Esophagus muscularis mucosa (tissue), 4 donors: ENCODE data around the gene MFF. TPM values are rescaled to one million over a fixed set of nuclear protein-coding genes. Genes with fewer than 3 reads are reported as not detected.
A peak's percentile ranks its signal among the peaks of the same experiment; 100 is the strongest.

ENCODE experiments used
- DNase-seq: peaks from one replicate; pipeline ENCODE4 v3.0.0-alpha.2; 2017; ENCODE audit errors: extremely low spot score
- H3K27ac ChIP-seq, 4 donors: fragments of 200-600 bp; sonication (generic); replicated peaks in 1 of 4; 1 replicate in 3 of 4; 2 replicates in 1 of 4; pipeline ENCODE4 v1.5.1; 2016 to 2019; ENCODE audit warnings: mild to moderate bottlenecking in 1 of 4
- H3K27me3 ChIP-seq, 4 donors: fragments of 200-600 bp; sonication (generic); one replicate each; pipeline versions ENCODE4 v1.5.1 to v1.6.0; 2016 to 2019
- H3K36me3 ChIP-seq, 4 donors: fragments of 200-600 bp; sonication (generic); one replicate each; pipeline ENCODE4 v1.5.1; 2016 to 2019
- H3K4me1 ChIP-seq, 4 donors: fragments of 200-600 bp; sonication (generic); one replicate each; pipeline ENCODE4 v1.5.1; 2016 to 2019
- H3K4me3 ChIP-seq, 4 donors: fragments of 200-600 bp; sonication (generic); 1 replicate in 2 of 4; 2 replicates in 2 of 4; pipeline ENCODE4 v1.5.1; 2016 to 2019; ENCODE audit warnings: mild to moderate bottlenecking in 4 of 4, moderate library complexity in 1 of 4
- H3K9me3 ChIP-seq, 4 donors: fragments of 200-600 bp; sonication (generic); 1 replicate in 3 of 4; 2 replicates in 1 of 4; pipeline ENCODE4 v1.5.1; 2016 to 2019
- EP300 ChIP-seq: sonication (generic); formaldehyde crosslinking; IDR thresholded peaks from one replicate; pipeline ENCODE4 v1.6.1; 2017; ENCODE audit warnings: antibody characterized with exemption
- POLR2A ChIP-seq: fragments of 450-650 bp; IDR thresholded peaks from one replicate; pipeline ENCODE4 v1.6.1; 2017; ENCODE audit warnings: antibody characterized with exemption, moderate library complexity, mild to moderate bottlenecking, low read depth
- POLR2AphosphoS5 ChIP-seq, 2 donors: sonication (generic); formaldehyde crosslinking; IDR thresholded peaks; one replicate each; pipeline ENCODE4 v1.6.1; 2017; ENCODE audit warnings: antibody characterized with exemption in 2 of 2
- WGBS: methylation state at CpG from one replicate; pipeline ENCODE4 v1.1.5; 2018; 5-methylcytosine and 5-hydroxymethylcytosine counted together
- intact Hi-C: fragments of 100-400 bp; cut with DNase I; formaldehyde crosslinking; loops from one replicate; pipeline ENCODE4 v1.15.1; 2023
- total RNA-seq, 4 donors: library from RNA; depleted of rRNA; stranded (reverse); fragments of >200 nt; gene quantifications; one replicate each; pipeline versions ENCODE4 v1.1.0 to v1.2.1, GENCODE V29; 2016
- TF ChIP-seq, protein P1 (sequence below), 3 experiments: fragments of 200-600 bp in 2 of 3; fragments of 450-650 bp in 1 of 3; sonication (generic) in 2 of 3; IDR thresholded peaks; one replicate each; pipeline ENCODE4 v1.5.1; 2017 to 2019; ENCODE audit warnings: antibody characterized with exemption in 3 of 3, mild to moderate bottlenecking in 2 of 3, moderate library complexity in 1 of 3

The MFF gene
- total RNA-seq, 4 donors from 2014 or later: 117 to 135 (median 125) TPM

DNA sequence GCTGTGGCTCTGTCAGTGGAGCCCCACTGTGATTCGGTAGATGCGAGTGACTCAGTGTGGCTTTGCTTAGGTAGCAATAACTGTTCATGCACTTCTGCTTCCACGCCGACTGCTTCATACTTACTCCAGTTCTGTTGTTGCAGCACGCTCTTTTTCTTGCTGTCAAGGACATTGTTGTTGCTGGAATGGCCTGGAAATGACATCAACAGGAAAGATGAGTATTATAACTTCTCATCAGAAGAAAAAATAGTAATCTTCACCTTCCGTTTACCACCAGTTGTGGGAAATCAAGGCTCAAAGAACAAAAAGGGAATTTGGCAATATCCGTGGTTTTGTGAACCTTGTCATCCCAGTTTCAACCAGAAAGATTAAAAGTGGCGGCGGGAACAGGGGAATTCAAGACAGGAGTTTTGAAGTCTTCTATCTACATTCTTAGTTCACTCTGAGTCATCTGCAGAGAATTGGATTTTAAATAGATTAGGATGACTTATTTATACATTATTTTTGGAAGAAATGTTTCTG lies 45.8 kb downstream of the MFF start:
- peaks cover 0 to 14% (median 4%) of the 10 kb centered on the region in 4 donors for H3K4me1 ChIP-seq
- no peak for DNase-seq
- 63% methylated on average over 9 of the region's 9 CpGs for WGBS
- no peak overlapping the region for H3K27ac ChIP-seq
- H3K4me3 ChIP-seq: no peak overlapping the region
- H3K9me3 ChIP-seq: no peaks in the 10 kb centered on the region
- intact Hi-C loops: no loop called here
- TF ChIP-seq POLR2A: no peak
- peak in 1 of 2 donors; percentile 24 for TF ChIP-seq POLR2AphosphoS5 (IDR thresholded peaks at IDR 0.05)
- no peaks in the 10 kb centered on the region for H3K36me3 ChIP-seq
- H3K27me3 ChIP-seq: no peaks in the 10 kb centered on the region

DNA sequence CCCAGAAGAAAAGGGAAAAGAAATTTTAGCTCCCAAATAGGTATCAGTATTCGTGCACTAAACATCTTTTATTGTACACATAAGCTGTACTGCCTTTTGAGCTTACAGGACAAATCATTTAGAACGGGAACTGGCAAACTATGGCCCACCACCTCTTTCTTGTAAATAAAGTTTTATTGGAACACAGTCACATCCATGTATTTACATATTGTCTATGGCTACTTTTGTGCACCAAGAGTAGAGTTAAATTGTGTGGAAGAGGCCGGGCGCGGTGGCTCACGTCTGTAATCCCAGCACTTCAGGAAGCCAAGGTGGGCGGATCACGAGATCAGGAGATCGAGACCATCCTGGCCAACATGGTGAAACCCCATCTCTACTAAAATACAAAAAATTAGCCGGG lies 48.3 kb downstream of the MFF start:
- H3K4me1 ChIP-seq: no peaks in the 10 kb centered on the region
- intact Hi-C loops: no loop called here
- H3K36me3 ChIP-seq: no peaks in the 10 kb centered on the region
- DNase-seq: no peak
- H3K4me3 ChIP-seq: no peak overlapping the region
- TF ChIP-seq, protein P1, sequence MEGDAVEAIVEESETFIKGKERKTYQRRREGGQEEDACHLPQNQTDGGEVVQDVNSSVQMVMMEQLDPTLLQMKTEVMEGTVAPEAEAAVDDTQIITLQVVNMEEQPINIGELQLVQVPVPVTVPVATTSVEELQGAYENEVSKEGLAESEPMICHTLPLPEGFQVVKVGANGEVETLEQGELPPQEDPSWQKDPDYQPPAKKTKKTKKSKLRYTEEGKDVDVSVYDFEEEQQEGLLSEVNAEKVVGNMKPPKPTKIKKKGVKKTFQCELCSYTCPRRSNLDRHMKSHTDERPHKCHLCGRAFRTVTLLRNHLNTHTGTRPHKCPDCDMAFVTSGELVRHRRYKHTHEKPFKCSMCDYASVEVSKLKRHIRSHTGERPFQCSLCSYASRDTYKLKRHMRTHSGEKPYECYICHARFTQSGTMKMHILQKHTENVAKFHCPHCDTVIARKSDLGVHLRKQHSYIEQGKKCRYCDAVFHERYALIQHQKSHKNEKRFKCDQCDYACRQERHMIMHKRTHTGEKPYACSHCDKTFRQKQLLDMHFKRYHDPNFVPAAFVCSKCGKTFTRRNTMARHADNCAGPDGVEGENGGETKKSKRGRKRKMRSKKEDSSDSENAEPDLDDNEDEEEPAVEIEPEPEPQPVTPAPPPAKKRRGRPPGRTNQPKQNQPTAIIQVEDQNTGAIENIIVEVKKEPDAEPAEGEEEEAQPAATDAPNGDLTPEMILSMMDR (IDR thresholded peaks at IDR 0.05): no peak
- TF ChIP-seq EP300 (no peak), POLR2AphosphoS5 (IDR thresholded peaks at IDR 0.05) (no peak), POLR2A (no peak)
- H3K27ac ChIP-seq: no peak overlapping the region
- H3K27me3 ChIP-seq: no peaks in the 10 kb centered on the region
- WGBS: 88% methylated on average over 10 of the region's 10 CpGs
- H3K9me3 ChIP-seq: no peaks in the 10 kb centered on the region

DNA sequence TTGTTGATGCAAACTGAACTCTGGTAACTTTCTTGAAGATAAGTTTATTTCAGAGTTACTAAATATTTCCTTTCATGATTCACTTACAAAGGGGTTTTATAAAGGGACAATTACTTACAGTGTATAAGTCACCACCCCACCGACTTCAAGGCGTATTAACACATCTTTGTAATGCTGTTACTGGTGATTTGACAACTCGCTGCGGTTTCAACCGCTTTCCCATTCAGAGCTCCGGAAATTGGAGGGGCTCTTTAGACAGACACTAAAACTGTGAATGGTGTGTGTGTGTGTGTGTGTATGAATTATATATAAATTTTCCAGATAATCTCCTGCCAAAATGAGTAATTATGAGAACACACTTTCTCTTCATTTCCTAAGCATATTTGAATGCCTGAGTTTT lies 49.1 kb downstream of the MFF start:
- H3K36me3 ChIP-seq: no peaks in the 10 kb centered on the region
- no peaks in the 10 kb centered on the region for H3K4me1 ChIP-seq
- H3K27ac ChIP-seq: no peak overlapping the region
- no peak overlapping the region for H3K4me3 ChIP-seq
- no peaks in the 10 kb centered on the region for H3K27me3 ChIP-seq
- intact Hi-C loops: no loop called here
- TF ChIP-seq, protein P1 (IDR thresholded peaks at IDR 0.05): no peak
- TF ChIP-seq EP300 (no peak), POLR2A (no peak), POLR2AphosphoS5 (IDR thresholded peaks at IDR 0.05) (no peak)
- 69% methylated on average over 6 of the region's 6 CpGs for WGBS
- DNase-seq: no peak
- no peaks in the 10 kb centered on the region for H3K9me3 ChIP-seq

DNA sequence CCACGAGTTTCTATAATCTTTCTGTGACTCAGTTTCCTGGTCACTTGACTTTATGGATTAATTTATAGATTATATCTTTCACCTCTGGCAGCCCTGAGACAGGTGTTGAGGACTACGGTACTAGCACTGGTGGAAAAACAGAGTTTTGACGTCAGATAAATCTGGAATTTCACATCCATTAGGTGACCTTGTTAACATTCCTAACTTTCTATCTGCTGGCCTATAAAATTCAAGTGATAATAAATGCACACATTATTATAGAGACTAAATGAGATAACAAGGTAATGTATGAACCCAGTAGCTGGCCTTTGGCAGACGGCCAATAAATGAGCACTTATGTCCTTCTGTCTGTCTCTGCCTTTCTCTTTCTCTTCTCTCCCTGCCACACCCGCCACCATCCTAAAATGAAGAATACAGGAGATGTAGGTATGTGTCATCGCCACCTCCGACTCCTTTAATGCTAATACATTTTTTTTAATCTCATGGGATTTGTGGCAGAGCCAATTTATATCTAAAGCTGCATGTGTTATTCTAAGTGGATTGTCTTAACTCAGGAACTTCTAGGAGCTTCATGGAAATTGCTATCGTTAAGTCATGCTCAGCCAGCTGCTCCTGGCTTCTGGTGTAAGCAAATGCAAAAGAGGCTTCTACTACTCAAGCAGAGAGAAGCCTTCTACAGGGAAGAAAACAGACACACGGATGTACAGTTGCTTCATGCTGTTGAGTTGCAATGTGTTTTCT lies 51.8 kb downstream of the MFF start:
- Histone ChIP-seq H3K9me3 (no peaks in the 10 kb centered on the region), H3K4me1 (no peaks in the 10 kb centered on the region), H3K4me3 (no peak overlapping the region), H3K36me3 (no peaks in the 10 kb centered on the region), H3K27me3 (peaks cover 0 to 6% (median 0%) of the 10 kb centered on the region in 4 donors), H3K27ac (no peak overlapping the region)
- no peak for TF ChIP-seq EP300
- TF ChIP-seq POLR2A: no peak
- TF ChIP-seq POLR2AphosphoS5 (IDR thresholded peaks at IDR 0.05): no peak
- TF ChIP-seq, protein P1 (IDR thresholded peaks at IDR 0.05): no peak
- WGBS: 73% methylated on average over 9 of the region's 9 CpGs
- intact Hi-C loops: no loop called here
- DNase-seq: no peak

DNA sequence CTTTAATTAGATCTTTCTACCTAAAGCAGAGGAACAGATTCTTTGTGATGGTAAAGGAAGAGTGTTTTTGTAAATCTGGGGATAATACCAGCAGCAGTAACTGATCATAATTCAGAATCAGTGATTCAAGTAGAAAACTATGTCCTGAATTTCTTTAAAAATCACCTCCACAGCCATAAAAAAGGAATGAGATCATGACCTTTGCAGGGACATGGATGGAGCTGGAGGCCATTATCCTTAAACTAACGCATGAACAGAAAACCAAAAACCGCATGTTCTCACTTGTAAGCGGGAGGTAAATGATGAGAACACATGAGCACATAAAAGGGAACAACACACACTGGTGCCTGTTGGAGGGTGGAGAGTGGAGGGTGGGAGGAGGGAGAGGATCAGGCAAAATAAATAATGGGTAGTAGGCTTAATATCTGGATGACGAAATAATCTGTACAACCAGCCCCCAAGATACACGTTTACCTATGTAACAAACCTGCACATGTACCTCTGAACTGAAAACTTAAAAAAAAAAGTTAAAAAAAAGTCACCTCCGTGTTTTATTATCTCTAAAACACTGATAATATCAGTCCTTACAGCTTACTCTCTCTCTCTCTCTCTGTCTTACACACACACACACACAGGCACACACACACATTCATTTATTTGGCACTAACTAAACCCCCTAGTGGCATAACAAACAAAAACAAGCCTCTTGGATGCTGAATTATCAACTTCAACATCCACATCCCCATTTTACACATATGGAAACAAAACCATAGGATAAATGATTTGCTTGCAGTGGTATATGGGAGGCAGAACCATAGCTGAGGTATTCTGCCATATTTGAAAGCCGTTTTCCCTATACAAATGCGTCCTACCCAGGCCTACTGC lies 52.7 kb downstream of the MFF start:
- TF ChIP-seq POLR2AphosphoS5 (IDR thresholded peaks at IDR 0.05) (no peak), EP300 (no peak), POLR2A (no peak)
- TF ChIP-seq, protein P1 (IDR thresholded peaks at IDR 0.05): no peak
- 89% methylated on average over 8 of the region's 8 CpGs for WGBS
- Histone ChIP-seq H3K27ac (no peak overlapping the region), H3K9me3 (no peaks in the 10 kb centered on the region), H3K36me3 (no peaks in the 10 kb centered on the region), H3K4me1 (no peaks in the 10 kb centered on the region), H3K27me3 (peaks cover 0 to 6% (median 0%) of the 10 kb centered on the region in 4 donors), H3K4me3 (no peak overlapping the region)
- intact Hi-C loops: no loop called here
- DNase-seq: no peak
